ENCODE results near the gene C11orf98. TPM values are rescaled to one million over a fixed set of nuclear protein-coding genes. Genes with fewer than 3 reads are reported as not detected.
A peak's percentile ranks its signal among the peaks of the same experiment; 100 is the strongest.

C11orf98 gene
- 10 to 100 TPM; 12.8 to 29.3 (median 25.7) TPM for total RNA-seq

DNA sequence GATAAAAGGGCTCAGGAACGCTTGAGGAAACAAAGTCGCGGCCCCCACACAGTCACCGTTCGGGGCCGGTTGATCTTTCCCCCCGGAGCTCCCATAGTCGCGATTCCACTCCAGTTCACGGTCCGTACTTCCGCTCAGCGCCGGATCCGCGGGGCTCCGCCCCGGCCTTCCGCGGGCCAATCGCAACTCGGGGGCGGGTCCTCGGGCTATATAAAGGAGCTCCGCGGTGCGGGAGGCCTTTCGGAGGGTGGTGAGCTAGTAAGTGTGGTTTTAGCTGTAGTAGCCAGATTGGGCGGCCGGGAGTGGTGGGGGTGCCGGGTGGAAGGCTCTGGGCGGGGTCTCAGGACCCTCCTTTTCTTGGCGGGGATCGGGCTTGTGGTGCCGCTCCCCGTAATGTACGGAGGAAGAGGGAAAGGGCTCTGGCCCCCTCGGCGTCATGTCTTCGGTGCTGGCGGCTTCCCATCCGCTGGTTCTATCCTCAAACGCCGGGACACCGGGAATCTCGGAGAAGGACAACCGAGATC, at the start of gene C11orf98, which contains the start of gene CSKMT:
TSS of gene C11orf98 (minus strand) at position 136 of the 524 bp plus-strand sequence. CDS start at position 95, 41 bp downstream.
TSS of gene CSKMT (plus strand) at position 238 of the 524 bp plus-strand sequence. CDS start 568 bp downstream, outside the sequence.
- TF ChIP-seq, protein P1, sequence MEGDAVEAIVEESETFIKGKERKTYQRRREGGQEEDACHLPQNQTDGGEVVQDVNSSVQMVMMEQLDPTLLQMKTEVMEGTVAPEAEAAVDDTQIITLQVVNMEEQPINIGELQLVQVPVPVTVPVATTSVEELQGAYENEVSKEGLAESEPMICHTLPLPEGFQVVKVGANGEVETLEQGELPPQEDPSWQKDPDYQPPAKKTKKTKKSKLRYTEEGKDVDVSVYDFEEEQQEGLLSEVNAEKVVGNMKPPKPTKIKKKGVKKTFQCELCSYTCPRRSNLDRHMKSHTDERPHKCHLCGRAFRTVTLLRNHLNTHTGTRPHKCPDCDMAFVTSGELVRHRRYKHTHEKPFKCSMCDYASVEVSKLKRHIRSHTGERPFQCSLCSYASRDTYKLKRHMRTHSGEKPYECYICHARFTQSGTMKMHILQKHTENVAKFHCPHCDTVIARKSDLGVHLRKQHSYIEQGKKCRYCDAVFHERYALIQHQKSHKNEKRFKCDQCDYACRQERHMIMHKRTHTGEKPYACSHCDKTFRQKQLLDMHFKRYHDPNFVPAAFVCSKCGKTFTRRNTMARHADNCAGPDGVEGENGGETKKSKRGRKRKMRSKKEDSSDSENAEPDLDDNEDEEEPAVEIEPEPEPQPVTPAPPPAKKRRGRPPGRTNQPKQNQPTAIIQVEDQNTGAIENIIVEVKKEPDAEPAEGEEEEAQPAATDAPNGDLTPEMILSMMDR (IDR thresholded peaks at IDR 0.05): no peak
- no peak for TF ChIP-seq EP300 (IDR thresholded peaks at IDR 0.05)
- peak; percentile 70 to 95 (median 91) for TF ChIP-seq POLR2AphosphoS5 (IDR thresholded peaks at IDR 0.05)
- TF ChIP-seq POLR2A (IDR thresholded peaks at IDR 0.05): peak; percentile 93 to 98
- H3K4me1 ChIP-seq: peaks cover 45% of the 10 kb centered on the region
- DNase-seq (ENCODE audit: low spot score in 2 of 2): peak; percentile 96 to 98
- peak within 1 kb of the TSS; percentile 69 for H3K4me3 ChIP-seq
- no peaks in the 10 kb centered on the region for H3K27me3 ChIP-seq
- WGBS: no CpG with 5 or more reads among the region's 47 CpGs
- no peaks in the 10 kb centered on the region for H3K9me3 ChIP-seq
- peak within 1 kb of the TSS; percentile 88 for H3K27ac ChIP-seq
- peaks cover 20% of the 10 kb centered on the region for H3K36me3 ChIP-seq

DNA sequence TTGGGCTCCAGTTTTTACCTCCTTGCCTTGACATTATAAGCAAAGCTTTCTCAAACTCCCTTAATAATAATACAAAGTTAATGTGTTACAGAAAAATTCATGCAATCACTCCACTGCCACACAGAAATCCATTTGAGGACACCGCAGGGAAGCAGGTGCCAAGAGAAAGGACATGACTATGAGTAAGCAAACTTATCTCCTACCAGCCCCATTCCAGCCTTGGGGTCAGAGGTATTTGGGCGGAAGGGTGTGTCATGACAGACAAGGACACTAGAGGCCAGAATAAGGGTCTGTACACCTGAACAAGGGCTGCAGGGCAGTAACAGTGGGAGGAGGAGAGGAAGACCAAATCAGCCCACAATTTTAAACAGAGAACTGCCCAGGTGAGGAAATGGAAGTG, 48.3 kb upstream of the C11orf98 start:
- H3K36me3 ChIP-seq: peaks cover 77% of the 10 kb centered on the region
- peaks cover 30% of the 10 kb centered on the region for H3K4me1 ChIP-seq
- H3K4me3 ChIP-seq: no peak overlapping the region
- no peaks in the 10 kb centered on the region for H3K9me3 ChIP-seq
- no peak for DNase-seq (ENCODE audit: low spot score in 2 of 2)
- TF ChIP-seq EP300 (IDR thresholded peaks at IDR 0.05): no peak
- TF ChIP-seq POLR2A (IDR thresholded peaks at IDR 0.05): no peak
- TF ChIP-seq, protein P1 (IDR thresholded peaks at IDR 0.05): no peak
- TF ChIP-seq POLR2AphosphoS5 (IDR thresholded peaks at IDR 0.05): no peak
- H3K27ac ChIP-seq: no peak overlapping the region
- 91% methylated on average over 2 of the region's 2 CpGs for WGBS
- H3K27me3 ChIP-seq: no peaks in the 10 kb centered on the region

DNA sequence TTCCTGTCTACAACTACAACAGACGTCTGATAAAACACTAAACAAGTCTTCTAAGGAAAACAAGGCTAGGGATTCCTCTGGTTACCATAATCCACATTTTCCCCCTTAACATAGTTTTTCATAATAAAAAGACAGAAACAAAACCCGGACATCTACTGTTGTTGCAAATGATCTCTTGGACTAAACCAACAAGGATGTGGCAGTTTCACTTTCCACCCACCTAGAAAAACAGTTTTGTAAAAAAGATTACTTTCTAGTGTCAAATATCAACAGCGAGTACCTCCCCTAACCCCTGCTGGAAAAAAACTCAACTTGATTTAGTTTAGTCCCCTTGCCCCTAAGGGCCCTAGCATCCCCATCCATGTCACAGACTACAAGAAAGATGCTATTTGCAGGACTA, 47.9 kb upstream of the C11orf98 start:
- TF ChIP-seq POLR2AphosphoS5 (IDR thresholded peaks at IDR 0.05) (no peak), EP300 (IDR thresholded peaks at IDR 0.05) (no peak), POLR2A (IDR thresholded peaks at IDR 0.05) (no peak)
- TF ChIP-seq, protein P1 (IDR thresholded peaks at IDR 0.05): no peak
- Histone ChIP-seq H3K4me1 (peaks cover 33% of the 10 kb centered on the region), H3K27me3 (no peaks in the 10 kb centered on the region), H3K9me3 (no peaks in the 10 kb centered on the region), H3K36me3 (peaks cover 73% of the 10 kb centered on the region), H3K27ac (no peak overlapping the region), H3K4me3 (no peak overlapping the region)
- 71% methylated on average over 3 of the region's 3 CpGs for WGBS
- DNase-seq (ENCODE audit: low spot score in 2 of 2): no peak

DNA sequence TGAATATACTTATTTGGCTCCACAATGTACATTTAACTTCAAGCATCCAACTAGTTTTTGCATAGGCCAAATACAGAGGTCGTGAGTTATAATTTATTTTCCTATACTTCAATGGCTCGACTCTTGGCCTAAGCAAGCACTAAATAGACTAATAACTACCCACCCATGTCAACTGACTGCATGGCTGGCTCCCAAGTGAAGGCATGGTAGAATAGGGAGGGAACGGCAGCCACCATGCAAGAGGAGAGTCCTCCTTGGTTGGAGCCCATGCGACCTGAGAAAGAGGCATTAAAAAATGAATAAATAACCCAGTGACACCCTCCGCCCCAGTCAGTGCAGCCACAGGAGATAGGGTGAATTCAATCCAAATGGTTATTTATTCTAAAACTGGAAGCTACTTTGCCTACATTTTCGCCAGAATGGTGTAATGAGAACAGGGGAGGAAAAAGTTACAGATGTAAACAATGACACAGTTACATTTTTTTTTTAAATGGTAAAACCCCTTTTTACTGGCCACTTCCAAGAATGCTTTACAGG, 47.3 kb upstream of the C11orf98 start:
- no peak for DNase-seq (ENCODE audit: low spot score in 2 of 2)
- peaks cover 30% of the 10 kb centered on the region for H3K4me1 ChIP-seq
- TF ChIP-seq EP300 (IDR thresholded peaks at IDR 0.05): no peak
- TF ChIP-seq POLR2A (IDR thresholded peaks at IDR 0.05): no peak
- TF ChIP-seq, protein P1 (IDR thresholded peaks at IDR 0.05): no peak
- no peak for TF ChIP-seq POLR2AphosphoS5 (IDR thresholded peaks at IDR 0.05)
- H3K4me3 ChIP-seq: no peak overlapping the region
- no peaks in the 10 kb centered on the region for H3K27me3 ChIP-seq
- no peaks in the 10 kb centered on the region for H3K9me3 ChIP-seq
- 73% methylated on average over 6 of the region's 6 CpGs for WGBS
- H3K36me3 ChIP-seq: peaks cover 68% of the 10 kb centered on the region
- no peak overlapping the region for H3K27ac ChIP-seq

DNA sequence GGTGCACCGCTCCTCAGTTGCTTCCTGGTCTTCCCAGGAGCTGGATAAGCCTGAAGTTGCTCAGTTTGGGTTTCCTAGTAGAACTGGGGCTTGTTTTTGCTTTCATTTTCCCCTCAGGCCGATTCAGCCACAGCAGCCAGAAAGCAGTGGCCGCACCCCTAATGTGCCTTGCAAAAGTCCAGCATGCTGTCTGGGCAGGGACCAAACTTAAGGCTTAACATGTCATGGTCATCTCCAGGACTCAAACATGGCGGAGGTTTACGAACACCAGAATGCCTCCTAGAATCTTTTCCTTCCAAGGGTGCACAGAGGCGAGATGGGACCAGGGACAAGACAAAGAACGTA, 45.0 kb upstream of the C11orf98 start:
- Histone ChIP-seq H3K4me1 (peaks cover 46% of the 10 kb centered on the region), H3K9me3 (no peaks in the 10 kb centered on the region), H3K36me3 (peaks cover 44% of the 10 kb centered on the region), H3K27ac (peak overlapping the region; percentile 92), H3K4me3 (peak overlapping the region; percentile 67), H3K27me3 (no peaks in the 10 kb centered on the region)
- WGBS: 57% methylated on average over 7 of the region's 7 CpGs
- no peak for DNase-seq (ENCODE audit: low spot score in 2 of 2)
- TF ChIP-seq POLR2AphosphoS5 (IDR thresholded peaks at IDR 0.05): no peak
- TF ChIP-seq EP300 (IDR thresholded peaks at IDR 0.05): no peak
- no peak for TF ChIP-seq POLR2A (IDR thresholded peaks at IDR 0.05)
- TF ChIP-seq, protein P1 (IDR thresholded peaks at IDR 0.05): no peak

Measured in suprapubic skin (tissue), 4 donors.